Kidney (tissue), 14 donors: ENCODE data around the gene MAEA. TPM values are rescaled to one million over a fixed set of nuclear protein-coding genes. Genes with fewer than 3 reads are reported as not detected.

Experiments
- DNase-seq, 5 donors: peaks; one replicate each; pipeline ENCODE4 v3.0.0-alpha.2; 2013 to 2020
- FAIRE-seq: peaks from 2 replicates; lab custom pipeline; 2012; peaks lifted over from hg19 to GRCh38; lab: Jason Lieb, UNC
- H3K27ac ChIP-seq, 2 donors: one replicate each; pipeline ENCODE4 v1.7.0; 2013; ENCODE audit warnings: low read depth in 2 of 2, low read length in 2 of 2, inconsistent platforms in 1 of 2
- H3K27me3 ChIP-seq: one replicate; pipeline ENCODE4 v1.7.1; 2013; ENCODE audit warnings: low read length, inconsistent platforms; ENCODE audit not compliant: control insufficient read depth, insufficient read depth
- H3K36me3 ChIP-seq, 3 donors: one replicate each; pipeline versions ENCODE4 v1.7.0 to v1.7.1; 2013; ENCODE audit warnings: low read length in 3 of 3, control low read depth in 1 of 3, inconsistent platforms in 1 of 3; ENCODE audit not compliant: insufficient read depth in 3 of 3, control insufficient read depth in 2 of 3
- H3K4me1 ChIP-seq, 3 donors: one replicate each; pipeline versions ENCODE4 v1.7.0 to v1.7.1; 2013; ENCODE audit warnings: low read length in 3 of 3, inconsistent platforms in 1 of 3, low read depth in 1 of 3; ENCODE audit not compliant: control insufficient read depth in 2 of 3, insufficient read depth in 2 of 3
- H3K4me3 ChIP-seq, 3 donors: one replicate each; pipeline versions ENCODE4 v1.7.0 to v1.8.1; 2013; ENCODE audit warnings: low read length in 3 of 3, control low read depth in 1 of 3, inconsistent platforms in 1 of 3
- H3K9ac ChIP-seq, 3 donors: one replicate each; pipeline versions ENCODE4 v1.7.0 to v1.7.1; 2013; ENCODE audit warnings: low read length in 3 of 3, control low read depth in 1 of 3, inconsistent platforms in 1 of 3
- H3K9me3 ChIP-seq, 3 donors: one replicate each; pipeline versions ENCODE4 v1.7.0 to v1.7.1; 2013; ENCODE audit warnings: low read length in 3 of 3, control low read depth in 1 of 3, inconsistent platforms in 1 of 3; ENCODE audit not compliant: control insufficient read depth in 2 of 3, insufficient read depth in 1 of 3
- intact Hi-C: fragments of 100-400 bp; cut with DNase I; formaldehyde crosslinking; loops from one replicate; pipeline ENCODE4 v1.11.1; 2022
- polyA plus RNA-seq: library from polyadenylated mRNA; stranded (reverse); fragments of 350-450 nt; fragmentation: Illumina TruSeq; extraction: RNeasy Lipid Tissue Mini Kit (QIAGEN cat#74804); gene quantifications from one replicate; pipeline ENCODE4 v1.2.3, GENCODE V29; 2014; ENCODE audit warnings: low read depth, low replicate concordance; ENCODE audit not compliant: insufficient read depth
- total RNA-seq: library from RNA; stranded (reverse); fragmentation: NEBNext Ultra II Directional; extraction: Animal tissue kit (Norgen Biotek cat#: 25700); gene quantifications from one replicate; pipeline ENCODE4 v1.2.1, GENCODE V29; 2021
- TF ChIP-seq, protein P1 (sequence below): IDR thresholded peaks from 3 replicates; pipeline ENCODE4 v1.5.1; 2012; ENCODE audit warnings: mild to moderate bottlenecking, moderate library complexity, borderline replicate concordance; ENCODE audit not compliant: insufficient read depth; ENCODE audit errors: extremely low read depth
- donor health status: control.
- donor health status: control.
- donor health status: control.
- donor health status: control.
- donor health status: control.
- donor health status: DM: yes; HTN: yes; CAD: no.
- donor health status: Normal renal cell carcinoma (clear cell type).

The MAEA gene
- total and polyA plus RNA-seq, 2 donors from 2014 or later, result 65.0 to 75.2 TPM

DNA sequence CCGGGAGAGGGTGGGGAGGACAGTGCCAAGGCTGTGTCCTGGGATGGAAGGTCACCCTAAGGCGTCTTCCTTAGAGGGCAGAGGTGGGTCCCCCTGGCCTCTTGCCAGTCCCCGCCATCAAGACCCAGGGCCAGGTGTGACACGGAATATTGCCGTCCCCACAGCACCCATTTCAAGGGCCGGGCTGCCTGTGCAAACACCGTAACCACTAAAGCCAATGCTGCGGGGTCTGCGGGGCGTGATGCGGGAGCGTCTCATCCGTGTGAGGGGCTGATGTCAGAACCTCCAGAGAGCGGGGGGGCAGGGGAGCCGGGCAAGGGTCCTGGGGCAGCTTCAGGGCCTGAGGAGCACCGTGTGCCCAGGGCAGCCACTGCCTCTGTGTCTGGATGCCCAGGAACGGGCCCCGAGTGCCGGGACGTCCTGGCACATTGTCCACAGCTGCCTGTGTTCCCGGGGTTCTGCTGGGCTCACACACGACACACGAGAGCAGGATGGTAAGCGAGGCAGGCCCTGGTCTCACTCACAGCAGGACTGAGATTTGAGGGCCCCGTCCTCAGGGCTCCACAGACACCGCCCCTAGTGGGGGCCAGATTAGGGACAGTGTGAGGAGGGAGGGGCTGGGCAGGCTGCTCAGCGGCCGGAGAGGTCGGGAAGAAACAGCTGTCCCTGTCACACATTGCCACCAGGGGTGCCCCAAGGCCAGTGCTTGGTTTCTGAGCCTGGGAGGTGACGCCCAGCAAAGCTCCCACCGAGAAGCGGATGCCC, 87.3 kb downstream of the MAEA start:
- no peak overlapping the region for H3K9ac ChIP-seq
- TF ChIP-seq, protein P1, sequence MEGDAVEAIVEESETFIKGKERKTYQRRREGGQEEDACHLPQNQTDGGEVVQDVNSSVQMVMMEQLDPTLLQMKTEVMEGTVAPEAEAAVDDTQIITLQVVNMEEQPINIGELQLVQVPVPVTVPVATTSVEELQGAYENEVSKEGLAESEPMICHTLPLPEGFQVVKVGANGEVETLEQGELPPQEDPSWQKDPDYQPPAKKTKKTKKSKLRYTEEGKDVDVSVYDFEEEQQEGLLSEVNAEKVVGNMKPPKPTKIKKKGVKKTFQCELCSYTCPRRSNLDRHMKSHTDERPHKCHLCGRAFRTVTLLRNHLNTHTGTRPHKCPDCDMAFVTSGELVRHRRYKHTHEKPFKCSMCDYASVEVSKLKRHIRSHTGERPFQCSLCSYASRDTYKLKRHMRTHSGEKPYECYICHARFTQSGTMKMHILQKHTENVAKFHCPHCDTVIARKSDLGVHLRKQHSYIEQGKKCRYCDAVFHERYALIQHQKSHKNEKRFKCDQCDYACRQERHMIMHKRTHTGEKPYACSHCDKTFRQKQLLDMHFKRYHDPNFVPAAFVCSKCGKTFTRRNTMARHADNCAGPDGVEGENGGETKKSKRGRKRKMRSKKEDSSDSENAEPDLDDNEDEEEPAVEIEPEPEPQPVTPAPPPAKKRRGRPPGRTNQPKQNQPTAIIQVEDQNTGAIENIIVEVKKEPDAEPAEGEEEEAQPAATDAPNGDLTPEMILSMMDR, result no peak
- FAIRE-seq (no peak), DNase-seq (peak in 2 of 5 donors; percentile 27 to 64)
- H3K9me3 ChIP-seq, result no peaks in the 10 kb centered on the region
- no peak overlapping the region for H3K27ac ChIP-seq
- no peaks in the 10 kb centered on the region for H3K27me3 ChIP-seq
- H3K4me1 ChIP-seq, result no peaks in the 10 kb centered on the region
- intact Hi-C loops, result no loop called here
- H3K36me3 ChIP-seq, result peaks cover 0 to 9% (median 1%) of the 10 kb centered on the region in 3 donors
- H3K4me3 ChIP-seq, result no peak overlapping the region

DNA sequence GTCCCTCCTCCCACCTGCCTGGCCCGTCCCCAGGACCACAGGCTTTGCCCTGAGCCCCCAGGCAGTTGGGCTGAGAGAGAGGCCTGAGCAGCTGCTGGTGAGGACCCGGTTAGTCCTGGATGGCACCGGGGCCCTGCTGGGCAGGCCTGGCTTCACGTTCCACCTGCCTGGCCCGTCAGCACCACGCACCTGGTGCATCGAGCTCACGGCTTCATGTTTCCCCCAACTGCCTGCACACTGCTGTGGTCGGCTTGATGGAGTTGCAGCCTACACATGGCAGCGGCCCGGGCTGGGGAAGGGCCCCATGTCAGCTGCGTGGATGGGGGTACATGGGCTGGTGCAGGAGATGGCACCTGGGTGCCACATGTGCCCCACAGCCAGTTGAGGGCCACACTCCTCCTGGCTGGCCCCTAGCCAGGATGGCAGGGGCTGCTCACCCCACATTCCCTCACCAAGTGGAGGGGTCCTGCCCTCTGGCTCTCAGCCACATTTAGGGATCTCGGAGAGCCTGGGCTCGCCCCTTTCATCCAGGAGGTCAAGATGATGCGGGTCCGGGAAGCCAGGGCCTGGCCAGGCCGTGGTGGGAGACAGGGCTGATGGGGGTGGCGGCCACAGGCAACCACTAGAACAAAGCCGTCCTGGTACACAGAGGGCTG, 88.0 kb downstream of the MAEA start:
- Histone ChIP-seq H3K9ac (no peak overlapping the region), H3K4me1 (no peaks in the 10 kb centered on the region), H3K36me3 (peaks cover 0 to 3% (median 2%) of the 10 kb centered on the region in 3 donors), H3K27me3 (no peaks in the 10 kb centered on the region), H3K27ac (no peak overlapping the region), H3K4me3 (no peak overlapping the region), H3K9me3 (no peaks in the 10 kb centered on the region)
- peak in 2 of 5 donors; percentile 29 to 66 for DNase-seq
- FAIRE-seq, result no peak
- TF ChIP-seq, protein P1, result no peak
- intact Hi-C loops, result no loop called here

GRCh38 chr4:1378559-1379231, 89.0 kb downstream of the MAEA start:
- TF ChIP-seq, protein P1, result no peak
- no peak overlapping the region for H3K9ac ChIP-seq
- DNase-seq (peak in 2 of 5 donors; percentile 23 to 59), FAIRE-seq (no peak)
- H3K9me3 ChIP-seq, result no peaks in the 10 kb centered on the region
- H3K36me3 ChIP-seq, result peaks cover 0 to 3% (median 2%) of the 10 kb centered on the region in 3 donors
- intact Hi-C loops, result no loop called here
- H3K4me1 ChIP-seq, result no peaks in the 10 kb centered on the region
- H3K27me3 ChIP-seq, result no peaks in the 10 kb centered on the region
- H3K4me3 ChIP-seq, result no peak overlapping the region
- H3K27ac ChIP-seq, result no peak overlapping the region
